ENCODE results near the gene ZCCHC24.

ZCCHC24 gene

DNA sequence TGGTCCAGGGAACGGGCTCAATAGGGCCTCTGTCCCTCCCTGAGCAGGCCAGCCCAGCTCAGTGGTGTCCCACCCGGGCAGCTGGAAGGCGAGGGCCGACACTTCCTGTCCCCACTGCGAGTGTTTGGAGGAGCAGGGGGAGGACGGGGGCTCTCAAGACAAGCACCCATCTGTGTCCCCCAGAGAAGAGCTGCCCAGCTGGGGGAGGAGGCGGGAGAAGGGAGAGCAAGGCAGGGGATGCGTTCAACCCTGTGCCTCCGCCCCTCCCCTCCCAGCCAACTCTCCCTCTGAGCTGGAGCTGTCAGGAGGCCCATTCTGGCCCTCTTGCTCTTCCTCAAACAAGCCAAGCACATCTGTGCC is 35.7 kb downstream of the ZCCHC24 start:
- DNase-seq, result no peak

DNA sequence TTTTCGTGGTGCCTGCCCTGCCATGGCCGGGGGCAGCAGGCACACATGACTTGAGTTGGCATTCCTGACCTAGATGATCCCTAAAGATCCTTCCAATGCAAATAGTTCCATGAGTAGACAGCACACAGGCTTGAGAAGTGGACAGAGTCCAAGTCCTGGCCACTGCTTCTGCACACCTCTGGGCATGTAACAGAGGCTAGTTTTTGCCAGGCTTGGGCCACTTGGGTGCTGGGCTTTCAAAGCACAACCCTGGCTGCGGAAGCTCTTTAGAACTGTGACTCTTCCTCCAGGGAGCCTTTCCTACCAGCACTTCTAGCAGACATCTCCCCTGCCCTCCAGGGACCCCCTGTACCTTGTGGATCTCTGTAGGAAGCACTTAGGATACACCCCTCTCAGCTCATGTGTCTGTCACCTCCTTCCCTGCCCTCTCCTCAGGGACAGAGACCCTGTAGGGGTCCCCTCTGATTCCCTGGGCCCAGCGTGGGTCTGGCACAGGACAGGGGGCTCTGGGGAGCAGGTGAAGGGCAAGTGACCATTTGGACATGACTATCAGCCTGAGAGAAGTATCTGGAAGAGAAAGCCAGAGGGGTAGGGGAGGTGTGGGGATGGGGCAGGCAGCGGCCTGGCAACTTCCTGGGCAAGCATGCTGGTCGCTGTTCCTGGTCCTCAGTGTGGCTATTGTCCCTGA is 36.2 kb downstream of the ZCCHC24 start:
- no peak for DNase-seq

DNA sequence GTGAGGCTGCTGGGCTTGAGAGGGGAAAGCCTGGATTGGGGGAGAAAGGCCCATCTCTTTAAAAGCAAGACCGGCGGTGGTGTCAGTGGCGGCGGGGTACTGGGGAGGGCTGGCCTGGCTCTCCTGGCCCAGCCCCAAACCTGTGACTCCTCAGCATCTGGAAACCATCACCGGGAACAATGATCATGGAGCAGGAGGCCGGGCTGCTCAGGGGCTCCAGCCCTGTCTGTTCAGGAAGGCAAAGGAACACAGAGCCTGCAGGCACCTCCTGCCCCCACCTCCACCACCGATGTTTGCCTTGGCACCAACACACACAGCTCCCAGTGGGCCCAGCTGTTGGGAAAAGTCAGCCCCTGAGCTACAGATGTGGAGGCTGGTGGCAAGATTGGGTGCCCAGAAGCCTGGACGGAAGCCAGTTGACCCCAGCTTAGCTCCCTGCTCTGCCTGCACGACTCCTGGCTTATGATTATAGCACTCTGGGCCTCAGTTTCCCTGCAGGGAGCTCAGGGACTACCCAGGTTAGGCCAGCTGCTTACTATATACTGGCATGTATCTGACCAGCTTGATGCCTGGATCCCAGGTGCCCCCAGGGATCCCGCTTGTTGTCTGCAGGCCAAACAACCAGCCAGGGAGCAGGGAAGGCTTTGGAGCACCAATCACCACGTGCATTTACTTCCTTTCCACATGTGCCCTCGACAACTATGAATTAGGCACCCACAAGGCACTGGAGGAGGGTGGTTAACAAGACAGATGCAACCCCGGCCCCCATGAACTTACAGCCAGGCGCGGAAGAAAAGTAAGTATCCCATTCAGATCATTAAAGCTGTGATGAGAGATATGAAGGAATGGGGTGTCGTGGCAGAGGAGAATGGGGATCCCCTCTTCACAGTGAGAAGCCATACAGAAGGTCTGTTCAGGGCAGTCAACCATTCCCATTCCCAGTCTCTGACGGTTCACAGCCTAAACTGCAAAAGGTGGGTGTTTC is 37.3 kb downstream of the ZCCHC24 start:
- no peak for DNase-seq

DNA sequence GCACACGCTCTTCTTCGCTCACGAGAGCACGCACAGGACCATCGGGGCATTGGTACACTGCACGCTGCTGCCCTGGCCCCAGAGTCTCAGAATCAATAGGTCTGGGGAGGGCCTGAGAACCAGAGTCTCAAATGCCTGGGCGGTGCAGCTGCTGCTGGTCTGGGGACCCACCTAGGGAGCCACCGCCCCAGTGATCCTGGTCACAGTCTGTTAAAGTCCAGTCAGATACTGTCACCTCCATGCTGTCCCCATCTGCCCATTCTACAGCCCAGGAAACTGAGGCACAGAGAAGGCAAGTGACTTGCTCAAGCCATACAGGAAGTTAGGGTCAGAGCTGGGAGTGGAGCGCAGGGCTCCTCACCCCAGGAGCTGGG is 38.0 kb downstream of the ZCCHC24 start:
- DNase-seq, result no peak

DNA sequence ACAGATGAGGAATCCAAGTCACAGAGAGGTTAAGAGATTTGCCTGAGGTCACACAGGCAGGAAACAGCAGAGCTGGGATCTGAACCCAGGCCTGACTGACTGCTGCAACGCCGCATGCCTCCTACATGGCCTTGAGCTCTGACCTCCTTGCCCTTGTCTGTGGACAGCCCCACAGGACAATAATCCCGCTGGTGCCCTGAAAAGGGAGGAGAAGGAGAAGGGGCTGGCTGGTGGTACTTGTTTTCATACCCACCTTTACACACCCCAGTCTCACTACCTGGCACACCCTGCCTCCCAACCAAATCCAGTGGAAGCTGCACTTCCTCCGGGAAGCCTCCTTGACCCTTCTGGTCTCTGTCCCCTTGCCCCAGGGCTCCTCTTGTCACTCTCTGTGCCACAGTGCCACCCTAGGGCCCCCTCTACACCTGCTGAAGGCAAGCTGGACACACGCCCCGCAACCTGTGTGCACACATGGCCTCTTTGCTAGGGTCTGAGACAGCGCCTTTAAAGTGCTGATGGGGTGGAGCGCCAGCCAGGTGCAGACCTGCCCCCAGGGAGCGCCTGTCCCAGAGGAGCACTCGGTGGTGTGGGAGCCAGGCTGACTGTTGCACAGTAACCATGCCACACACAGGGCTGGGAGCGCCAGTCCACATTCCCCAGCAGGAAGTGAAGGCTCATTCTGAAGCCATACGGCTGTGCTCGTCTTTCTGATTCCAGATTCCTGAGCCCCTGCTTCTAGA is 38.6 kb downstream of the ZCCHC24 start:
- no peak for DNase-seq

DNA sequence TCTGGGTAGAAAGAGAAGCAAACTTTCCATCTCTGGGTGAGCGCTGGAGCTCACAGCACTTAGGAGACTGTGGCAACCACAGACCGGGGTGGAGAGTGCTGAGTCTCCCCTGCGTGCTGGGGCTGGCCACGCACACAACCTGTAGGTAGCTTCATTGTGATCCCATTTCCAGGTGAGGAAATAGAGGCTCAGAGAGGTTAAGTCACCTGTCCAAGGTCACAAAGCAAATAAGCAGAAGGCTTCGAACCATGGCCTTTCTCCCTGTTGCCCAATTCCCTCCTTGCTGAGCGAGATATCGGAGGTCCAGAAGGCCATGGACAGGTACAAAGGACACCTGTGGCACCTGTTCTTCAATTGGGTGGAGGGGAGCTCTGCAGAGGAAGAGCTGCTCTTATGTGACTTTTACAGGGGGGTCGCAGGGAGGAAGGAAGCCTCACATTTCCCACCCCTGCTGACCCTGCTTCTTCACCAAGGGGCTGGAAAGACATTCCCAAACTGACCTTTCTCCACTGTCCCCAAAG is 39.4 kb downstream of the ZCCHC24 start:
- DNase-seq, result no peak

DNA sequence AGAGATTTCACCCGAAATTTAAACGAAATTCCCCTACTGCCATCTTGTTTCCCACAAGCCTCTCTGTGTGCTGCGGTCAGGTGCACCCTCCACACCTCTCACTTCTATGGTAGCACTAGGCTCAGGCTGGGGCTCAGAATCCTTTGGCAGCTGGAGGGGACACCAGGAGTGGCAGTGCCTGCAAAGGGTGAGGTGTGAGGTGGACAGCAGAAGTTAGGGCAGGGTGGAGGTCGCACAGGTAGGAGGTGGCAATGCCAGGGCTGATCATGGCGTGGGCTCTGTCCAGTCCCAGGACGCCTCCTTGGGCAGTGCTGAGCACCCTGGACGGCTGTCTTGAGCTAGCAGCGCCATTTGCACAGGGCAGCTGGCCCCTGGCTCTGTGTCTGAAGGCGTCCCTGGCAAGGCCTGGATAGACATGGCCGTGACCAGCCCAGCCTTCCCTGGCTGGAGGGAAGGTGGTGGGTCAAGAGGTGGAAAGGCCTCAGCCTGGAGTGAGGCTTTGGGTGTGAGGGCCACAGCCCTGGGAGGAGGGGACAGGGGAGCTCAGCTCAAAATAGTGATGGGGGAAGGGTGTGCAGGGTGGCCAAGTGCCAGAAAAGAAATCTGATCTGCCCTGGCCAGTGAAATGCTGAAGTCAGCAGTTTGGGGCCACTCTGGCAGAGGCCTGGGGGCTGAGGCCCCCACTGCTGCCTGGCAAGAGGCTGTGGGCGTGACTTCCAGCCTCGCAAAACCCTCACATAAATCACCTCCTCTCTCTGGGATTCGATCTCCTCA is 40.0 kb downstream of the ZCCHC24 start:
- no peak for DNase-seq

DNA sequence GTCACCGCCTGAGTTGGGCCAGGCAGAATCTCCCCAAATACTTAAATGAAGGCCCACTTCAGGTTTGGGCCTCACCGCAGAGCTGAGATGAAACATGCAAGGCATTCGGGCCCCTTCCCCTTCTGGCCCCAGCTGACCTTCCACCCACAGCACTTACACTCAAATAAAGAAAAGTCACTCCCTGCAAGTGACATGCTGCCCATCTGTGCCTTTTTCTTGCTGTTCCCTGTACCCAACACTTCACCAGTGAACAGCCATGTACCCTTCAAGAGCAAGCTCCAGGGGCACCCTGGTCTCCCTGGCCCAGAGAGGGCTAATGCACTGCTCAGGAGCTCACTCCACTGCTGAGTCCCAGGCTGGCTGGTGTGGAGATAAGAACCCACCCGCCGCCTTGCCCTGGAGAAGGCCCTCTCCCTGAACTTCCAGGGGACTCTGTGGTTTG is 40.7 kb downstream of the ZCCHC24 start:
- no peak for DNase-seq

DNA sequence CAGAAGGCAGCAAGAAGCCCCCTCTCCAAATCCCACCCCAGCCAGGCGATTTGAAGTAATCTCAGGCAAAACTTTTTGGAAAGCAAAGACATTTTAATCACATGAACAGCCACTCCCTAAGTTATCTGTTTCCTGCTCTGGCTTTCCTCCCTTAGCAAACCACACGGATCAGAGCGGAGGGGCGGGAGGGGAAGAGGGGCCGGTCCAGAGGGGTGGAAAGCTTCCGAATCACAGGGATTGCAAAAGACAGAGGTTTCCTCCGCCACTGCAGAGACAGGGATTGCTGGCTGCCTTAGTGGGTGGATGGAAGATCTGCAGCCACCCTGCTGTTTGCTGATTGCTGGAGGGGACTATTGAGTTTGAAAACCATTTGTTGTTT is 41.2 kb downstream of the ZCCHC24 start:
- peak; percentile 47 to 65 for DNase-seq

DNA sequence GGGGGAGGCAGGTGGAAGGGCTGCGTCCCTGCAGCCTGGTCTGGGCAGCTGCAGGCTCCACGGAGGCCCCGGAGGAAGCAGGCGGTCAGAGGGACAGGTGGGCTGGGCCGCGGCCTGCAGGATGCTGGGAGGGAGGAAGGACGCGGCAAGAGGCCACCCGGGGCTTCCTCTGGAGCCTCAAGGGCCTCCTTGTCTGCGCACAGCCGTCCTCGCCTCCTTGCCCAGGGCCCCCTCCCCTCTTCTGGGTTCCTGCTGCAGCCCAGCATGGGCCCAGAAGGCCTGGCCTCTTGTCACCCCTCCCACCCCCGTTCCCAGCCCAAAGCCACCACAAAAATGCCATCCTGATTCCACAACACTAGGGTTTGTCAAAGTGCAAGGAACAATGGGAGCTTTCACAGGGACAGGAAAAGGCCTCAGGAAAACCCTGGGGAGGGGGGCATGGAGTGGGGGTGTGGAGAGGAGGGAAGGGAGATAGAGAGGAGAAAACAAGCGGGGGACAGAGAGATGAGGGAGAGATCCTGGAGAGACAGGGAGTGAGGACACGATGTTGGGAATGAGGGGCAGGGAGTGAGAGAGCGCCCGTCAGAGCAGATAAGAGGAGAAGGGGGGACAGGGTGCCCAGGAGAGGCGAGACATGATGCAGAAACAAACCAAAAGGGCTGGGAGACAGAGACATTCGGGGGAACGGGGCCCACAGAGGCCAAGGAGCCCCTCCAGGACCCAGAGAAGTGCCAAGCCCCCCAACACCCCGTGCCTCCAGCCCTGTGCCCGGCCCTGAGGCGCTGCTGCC is 41.8 kb downstream of the ZCCHC24 start:
- no peak for DNase-seq

DNA sequence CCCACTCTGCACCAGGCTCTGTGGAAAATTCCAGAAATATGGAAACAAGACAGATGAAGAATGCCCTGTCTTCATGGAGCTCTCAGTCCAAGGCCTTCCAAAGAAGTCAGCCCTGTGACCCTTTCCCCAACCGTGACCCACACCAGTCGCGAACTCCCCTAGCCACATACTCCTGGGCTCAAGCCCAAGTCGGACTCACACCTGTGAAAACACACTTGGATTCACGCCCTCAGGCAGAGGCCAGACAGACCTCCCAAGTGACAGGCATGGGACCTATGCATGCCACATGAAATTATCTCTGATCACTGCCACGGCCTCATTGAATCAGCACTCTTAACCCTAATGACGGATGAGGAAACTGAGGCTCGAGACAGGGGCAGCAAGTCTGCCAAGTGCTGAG is 42.5 kb downstream of the ZCCHC24 start:
- no peak for DNase-seq

DNA sequence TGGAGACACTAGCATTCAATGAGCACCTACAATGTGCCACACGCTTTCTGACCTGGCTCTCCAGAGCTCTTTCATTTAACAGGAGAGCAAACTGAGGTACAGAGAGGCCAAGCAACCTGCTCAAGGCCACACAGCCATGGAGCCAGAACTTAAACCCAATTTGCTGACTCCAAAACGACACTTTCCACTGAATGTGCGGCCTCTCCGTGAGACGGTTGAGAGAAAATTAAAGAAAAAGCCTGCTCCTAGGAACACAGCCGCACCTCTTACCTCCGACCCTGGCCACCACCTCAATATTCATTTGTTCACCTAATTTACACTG is 42.8 kb downstream of the ZCCHC24 start:
- DNase-seq, result no peak

DNA sequence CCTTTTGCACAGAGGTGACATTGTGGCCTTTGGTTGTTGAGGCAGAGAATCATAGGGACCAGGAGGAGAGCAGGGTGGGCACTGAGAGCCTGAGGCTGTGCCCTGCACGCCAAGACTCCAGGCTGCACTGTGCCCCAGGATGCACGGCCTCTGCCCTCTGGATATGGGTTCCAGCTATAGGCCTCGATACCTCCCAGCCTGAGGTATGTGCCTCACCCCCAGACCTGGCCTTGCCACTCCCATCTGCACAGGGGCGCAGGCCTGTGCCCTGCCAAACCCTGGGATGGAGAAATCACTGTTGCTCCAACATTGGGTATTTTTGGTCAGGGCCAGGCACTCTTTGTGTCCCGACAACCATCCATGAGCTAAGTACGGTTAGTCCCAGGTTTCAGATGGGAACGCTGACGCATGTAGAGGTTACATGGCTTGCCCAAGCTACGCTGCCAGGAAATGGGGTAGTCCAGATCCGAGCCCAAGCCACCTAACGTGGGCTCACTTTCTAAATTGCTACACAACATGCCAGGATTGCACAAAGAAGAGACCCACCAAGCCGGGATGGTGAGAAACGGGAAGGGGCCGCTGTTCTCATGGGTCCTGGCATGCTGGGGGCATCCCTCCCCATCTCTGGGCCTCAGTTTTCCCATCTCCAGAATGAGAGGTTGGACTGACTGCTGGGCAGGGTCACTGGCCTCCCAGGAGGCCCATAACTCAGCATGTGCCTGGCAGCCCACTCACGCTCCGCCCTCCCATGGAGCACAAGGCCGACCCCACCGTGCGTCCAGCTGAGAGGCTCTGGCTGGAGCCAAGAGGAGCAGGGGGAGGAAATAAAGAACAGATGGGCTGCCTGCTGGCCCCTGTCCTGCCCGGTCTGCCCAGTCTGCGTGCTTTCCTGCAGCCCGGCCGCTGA is 44.2 kb downstream of the ZCCHC24 start:
- no peak for DNase-seq

DNA sequence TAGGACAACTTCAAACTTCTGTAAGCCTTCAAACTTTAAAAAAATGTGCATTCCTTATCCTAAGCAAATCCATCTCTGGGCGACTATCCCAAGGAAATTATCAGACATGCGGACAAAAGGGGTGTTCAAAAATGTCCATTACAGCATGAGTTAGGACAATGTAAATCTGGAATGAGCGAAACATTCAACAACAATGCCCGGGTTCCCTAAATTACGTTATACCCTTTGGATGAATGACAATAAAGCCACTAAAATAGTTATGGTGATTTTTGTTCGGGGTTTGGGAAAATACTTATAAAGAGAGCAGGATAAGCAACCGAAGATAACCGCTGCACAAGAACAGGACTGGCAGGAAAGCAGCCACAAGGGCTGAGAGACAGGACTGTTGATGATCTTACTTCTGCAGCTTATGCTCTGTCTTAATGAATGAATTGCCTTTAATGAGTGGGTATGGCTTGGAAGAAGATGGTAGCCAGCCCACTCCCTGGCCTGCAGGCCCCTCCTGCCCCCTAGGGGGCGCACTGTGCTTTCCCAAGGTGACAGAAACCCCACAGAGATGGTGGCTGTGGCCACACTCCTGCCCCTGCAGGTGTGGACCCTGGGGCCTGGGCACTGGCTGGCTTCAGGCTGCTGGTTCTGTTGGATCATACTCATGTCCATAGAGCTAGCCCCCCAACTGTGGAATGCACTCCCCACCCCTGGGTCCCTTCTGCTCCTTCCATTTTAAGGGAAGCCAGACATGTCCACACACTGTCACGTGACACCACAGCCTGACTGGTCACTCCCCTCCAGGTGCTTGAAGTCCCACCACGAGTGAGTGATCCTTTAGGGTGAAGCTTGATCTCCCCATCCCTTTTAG is 45.0 kb downstream of the ZCCHC24 start:
- peak in 1 of 2 donors; percentile 34 for DNase-seq

DNA sequence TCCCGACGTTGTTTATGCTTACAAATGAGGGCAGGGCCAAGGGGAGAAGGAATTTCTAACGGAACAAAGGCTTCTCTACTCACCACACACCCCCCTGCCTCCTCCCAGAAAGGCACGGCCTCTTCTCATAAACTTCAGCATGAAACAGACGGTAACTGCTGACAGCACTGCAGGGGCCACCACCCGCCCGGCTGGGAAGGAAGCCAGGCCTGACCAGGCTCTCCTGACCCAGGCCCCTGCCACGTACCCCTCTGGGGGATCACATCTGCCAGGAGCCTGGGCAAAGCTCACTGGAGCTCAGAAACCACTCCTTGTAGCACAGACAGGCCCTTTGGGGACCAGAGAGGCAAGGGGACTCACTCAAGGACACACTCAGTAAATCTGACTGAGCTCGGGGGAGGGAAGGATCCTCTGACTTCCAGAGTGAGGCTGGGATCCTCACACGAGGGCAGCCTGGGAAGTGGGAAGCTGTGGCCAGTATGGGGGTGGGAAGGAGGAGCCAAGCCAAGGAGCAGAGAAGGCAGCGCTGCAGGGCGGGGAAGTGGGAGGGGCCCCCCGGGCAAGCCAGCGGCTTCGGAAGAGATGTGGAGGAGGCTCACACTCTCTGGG is 46.1 kb downstream of the ZCCHC24 start:
- DNase-seq, result peak; percentile 83 to 93

DNA sequence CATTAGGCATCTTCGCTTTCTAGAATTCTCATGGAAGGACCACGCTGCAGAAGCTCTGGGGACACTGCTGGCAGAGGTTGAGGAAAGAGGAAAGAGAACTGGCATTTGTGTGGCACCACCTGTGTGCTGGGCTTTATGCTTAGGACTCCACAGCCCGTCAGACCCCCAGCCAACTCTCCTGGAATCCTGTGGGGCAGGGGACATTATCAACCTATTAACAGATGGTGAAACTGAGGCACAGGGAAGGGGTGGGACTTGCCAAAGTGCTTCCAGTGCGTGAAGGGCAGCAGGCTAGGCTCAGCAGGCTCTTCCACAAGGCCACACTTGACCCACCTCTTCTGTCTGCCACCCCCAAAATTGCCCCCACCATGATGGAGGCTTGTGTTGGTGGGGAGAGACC is 46.8 kb downstream of the ZCCHC24 start:
- no peak for DNase-seq

DNA sequence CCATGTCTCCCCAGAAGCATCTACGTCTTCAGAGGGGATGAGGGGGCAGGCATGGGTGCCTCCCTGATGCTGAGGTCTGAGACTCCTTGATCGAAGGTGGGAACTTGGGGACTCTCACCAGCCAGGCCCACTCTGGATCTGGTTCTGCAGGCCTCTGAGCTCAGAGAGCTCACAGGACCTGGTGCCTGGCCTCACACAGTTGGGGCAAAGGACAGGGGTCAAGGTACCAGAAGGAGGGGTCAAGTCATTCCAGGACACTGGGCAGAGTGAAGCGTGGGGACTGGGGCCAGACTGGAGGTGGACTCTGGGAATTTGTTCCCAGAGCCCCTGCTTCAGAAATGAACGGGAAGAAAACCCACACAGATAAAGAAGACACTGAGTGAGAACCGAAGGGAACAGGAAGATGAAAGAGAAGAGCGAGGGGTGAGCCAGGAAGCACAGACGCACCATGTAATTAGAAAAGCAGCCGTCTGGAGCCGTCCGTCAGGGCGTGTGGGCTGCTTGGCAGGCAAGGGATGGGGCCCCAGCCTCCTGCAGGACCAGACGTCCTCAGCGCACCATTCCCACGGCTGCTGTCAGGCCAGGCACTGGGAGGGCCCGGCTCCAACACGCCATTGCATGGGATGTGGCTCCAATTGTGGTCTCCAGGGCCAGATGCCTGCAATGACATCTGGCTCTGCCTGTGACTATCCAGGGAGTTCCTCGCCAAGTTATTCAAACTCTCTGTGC is 47.7 kb downstream of the ZCCHC24 start:
- DNase-seq, result no peak

DNA sequence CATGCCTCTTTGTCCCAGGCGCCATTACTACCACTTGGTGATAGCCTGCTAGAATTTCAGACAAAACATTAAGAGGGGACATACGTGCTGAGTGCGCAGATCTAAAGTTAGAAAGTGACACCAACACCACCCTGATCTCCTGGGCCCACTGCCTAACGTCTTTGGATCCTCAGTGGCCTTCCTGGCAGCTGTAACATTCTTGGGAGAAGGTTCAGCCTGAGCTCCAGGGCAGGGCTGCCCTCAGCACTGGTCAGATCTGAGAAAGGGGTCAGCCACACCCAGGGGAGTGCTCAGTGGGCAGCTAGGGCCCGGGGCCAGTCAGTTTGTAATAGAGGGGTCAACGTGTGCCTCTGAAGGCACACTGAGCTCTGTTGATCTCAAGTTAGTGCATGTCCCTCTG is 48.4 kb downstream of the ZCCHC24 start:
- DNase-seq, result no peak
